GM23248 (cell line): ENCODE data around the gene ARFGAP1.

Experiments used
- EZH2 ChIP-seq: fragments of 200-600 bp; sonication (generic); IDR thresholded peaks from 2 replicates; pipeline ENCODE4 v1.6.1; 2018; ENCODE audit warnings: antibody characterized with exemption, mild to moderate bottlenecking; ENCODE audit not compliant: insufficient read depth, poor library complexity, severe bottlenecking
- EZH2phosphoT487 ChIP-seq: fragments of 200-600 bp; sonication (generic); IDR thresholded peaks from 2 replicates; pipeline ENCODE4 v1.6.1; 2018; ENCODE audit warnings: antibody characterized with exemption, moderate library complexity, mild to moderate bottlenecking, low read depth; ENCODE audit not compliant: insufficient read depth

GRCh38 chr20:63325021-63325471 lies 52.4 kb downstream of the ARFGAP1 start:
- no peak for TF ChIP-seq EZH2
- TF ChIP-seq EZH2phosphoT487: no peak
